ENCODE results near the gene RELN. TPM values are rescaled to one million over a fixed set of nuclear protein-coding genes. Genes with fewer than 3 reads are reported as not detected.
A peak's percentile ranks its signal among the peaks of the same experiment; 100 is the strongest.

Gene RELN
- total RNA-seq, 1 experiment from 2014 or later, result 0.24 TPM

DNA sequence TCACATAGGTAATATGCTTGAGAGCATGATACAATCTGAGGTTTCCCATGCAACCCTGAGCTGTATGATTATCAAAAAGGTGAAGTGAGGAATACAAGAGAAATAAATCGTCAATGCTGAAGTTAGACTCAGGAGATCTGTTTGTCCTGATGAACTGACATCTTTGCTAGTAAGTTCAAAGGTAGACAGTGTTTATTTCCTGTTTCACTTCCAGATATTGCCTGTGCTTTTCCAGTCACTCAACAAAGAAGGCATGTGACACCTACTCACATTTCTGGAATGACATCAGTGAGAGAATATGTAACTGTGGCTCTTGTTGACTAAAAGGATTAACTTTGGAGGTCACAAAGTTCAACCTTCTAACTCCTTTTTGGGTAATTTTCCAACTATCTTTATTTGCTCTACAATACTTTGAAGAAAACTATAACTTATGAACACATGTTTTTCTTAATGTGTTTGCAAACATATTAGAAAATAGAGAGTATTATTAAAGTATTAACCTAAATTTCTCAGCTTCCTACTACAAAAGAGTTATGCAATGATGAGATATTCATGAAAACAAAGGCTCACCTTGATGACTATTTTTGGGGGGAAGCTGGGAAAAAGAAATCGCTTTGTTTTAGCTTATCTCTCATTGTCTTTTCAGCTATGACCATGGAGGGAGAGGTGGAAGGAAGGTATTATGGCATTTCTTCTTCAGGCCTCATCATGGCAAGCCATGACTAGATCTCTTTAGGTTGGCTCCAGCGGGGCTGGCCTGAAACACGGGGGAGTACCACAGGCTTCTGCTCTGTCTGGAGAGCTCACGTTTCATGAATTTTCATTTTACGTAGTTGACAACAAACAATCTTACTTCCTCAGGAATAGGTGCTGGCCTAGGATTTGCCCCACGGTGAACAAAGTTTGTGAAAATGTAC is 328.7 kb downstream of the RELN start:
- Histone ChIP-seq H3K4me3 (ENCODE audit: insufficient read depth, low read depth, low read length) (no peak overlapping the region), H3K27me3 (ENCODE audit: control insufficient read depth, insufficient read depth, low read length) (no peaks in the 10 kb centered on the region), H3K36me3 (replicated peaks; ENCODE audit: control insufficient read depth, insufficient read depth, low read length) (no peaks in the 10 kb centered on the region)
- DNase-seq, result no peak

DNA sequence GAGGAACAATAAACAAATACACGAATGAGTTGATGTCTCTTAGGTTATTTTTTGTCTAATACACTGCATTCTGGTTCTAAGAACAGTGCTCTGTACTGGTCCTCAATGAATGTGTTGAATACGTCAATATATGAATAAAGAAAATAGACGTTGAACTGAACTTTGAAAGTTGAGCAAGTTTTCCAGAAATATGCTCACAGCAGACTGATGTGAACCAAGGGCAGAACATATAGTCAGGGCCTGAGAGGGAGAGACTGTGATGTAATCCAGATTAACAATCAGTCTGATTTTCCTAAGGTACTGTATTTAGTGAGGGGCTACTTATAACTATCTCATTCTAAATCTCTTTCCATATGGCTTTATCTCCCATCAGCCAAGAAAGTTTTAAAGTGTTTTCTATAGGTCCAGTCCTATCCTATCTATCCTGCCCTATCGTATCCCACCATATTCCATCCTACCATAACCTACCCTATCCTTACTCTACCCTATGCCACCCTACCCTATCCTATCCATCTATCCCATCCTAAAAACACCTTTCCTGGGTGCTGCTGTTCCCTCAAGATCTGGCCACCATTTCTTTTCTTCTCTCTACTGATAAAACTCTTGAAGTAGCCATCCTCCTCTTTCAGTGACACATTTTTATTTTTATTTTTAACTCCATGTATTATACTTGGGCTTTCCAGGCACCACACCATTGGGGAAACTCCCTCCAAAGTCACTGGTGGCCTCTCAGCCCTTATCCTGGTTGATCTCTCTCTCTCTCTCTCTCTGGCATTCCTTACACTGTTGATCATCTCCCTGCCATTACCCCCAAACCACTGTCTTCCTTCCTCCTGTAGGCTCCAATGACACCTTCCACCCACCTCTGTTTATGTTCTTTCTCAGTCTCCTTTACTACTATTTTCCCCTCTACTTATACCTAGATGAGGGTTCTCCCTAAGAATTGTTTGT is 331.1 kb downstream of the RELN start:
- DNase-seq, result no peak
- no peaks in the 10 kb centered on the region for H3K27me3 ChIP-seq (ENCODE audit: control insufficient read depth, insufficient read depth, low read length)
- H3K36me3 ChIP-seq (replicated peaks; ENCODE audit: control insufficient read depth, insufficient read depth, low read length), result no peaks in the 10 kb centered on the region
- no peak overlapping the region for H3K4me3 ChIP-seq (ENCODE audit: insufficient read depth, low read depth, low read length)

- Histone ChIP-seq H3K27me3 (ENCODE audit: control insufficient read depth, insufficient read depth, low read length) (no peaks in the 10 kb centered on the region), H3K36me3 (replicated peaks; ENCODE audit: control insufficient read depth, insufficient read depth, low read length) (no peaks in the 10 kb centered on the region), H3K4me3 (ENCODE audit: insufficient read depth, low read depth, low read length) (no peak overlapping the region)
- DNase-seq, result no peak
Measured at GRCh38 chr7:103657474-103657894, 332.0 kb downstream of the RELN start.

DNA sequence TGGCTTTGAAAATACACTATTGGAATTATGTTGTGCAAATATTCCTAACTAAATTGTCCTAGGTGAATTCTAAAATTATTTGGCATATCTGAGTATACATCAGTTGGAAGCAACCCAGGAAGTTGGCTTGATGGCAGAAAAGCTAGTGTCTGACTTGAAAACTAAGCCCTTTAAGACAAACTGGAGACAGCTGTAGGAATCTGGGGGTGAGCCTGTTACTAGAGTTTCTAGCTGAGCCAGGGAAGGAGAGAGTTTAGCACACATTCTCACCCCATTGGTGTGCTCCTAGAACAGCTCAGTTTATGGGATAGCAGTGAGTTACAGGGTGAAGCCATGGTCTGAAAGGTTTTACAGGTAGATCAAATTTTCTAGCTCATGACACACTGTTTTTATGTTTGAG is 333.2 kb downstream of the RELN start:
- no peaks in the 10 kb centered on the region for H3K36me3 ChIP-seq (replicated peaks; ENCODE audit: control insufficient read depth, insufficient read depth, low read length)
- no peak for DNase-seq
- H3K4me3 ChIP-seq (ENCODE audit: insufficient read depth, low read depth, low read length), result no peak overlapping the region
- H3K27me3 ChIP-seq (ENCODE audit: control insufficient read depth, insufficient read depth, low read length), result no peaks in the 10 kb centered on the region

DNA sequence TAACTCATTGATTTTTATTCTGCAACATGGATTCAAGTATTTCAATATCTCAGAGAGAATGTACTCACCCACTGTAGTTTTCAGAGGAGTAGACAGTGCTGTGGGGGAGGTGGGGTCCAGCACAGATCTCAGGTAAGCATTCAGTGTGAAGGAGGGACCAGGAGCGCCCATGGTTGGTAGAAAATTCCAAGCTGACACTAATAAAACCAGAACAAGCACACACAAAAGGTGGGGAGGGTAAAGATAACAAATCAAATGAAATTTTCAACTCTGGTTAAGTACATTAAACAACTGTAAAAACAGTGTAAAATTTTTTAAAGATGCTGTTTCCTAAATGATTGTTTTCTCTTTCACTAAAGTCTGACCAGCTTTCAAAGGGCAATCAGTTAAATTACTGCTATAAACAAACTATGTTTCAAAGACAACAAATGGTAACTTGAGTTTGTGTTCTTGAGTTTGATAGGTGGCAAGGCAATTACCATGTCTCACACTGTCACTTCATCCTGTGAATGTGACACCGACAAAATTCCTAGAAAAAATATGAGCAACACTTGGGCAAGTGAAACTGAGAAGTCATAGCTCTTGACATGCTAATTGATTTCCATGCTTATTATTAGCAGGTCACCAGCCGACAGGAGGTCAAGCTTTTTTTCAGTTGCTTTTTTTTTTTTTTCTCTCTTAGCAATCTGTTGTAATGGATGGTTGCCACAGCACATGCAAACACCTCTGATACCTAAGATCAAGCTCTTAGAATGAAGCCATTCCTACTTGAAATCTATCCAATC is 337.7 kb downstream of the RELN start:
- no peak for DNase-seq

GRCh38 chr7:103649052-103649451 is 340.4 kb downstream of the RELN start:
- no peaks in the 10 kb centered on the region for H3K36me3 ChIP-seq (replicated peaks; ENCODE audit: control insufficient read depth, insufficient read depth, low read length)
- H3K27me3 ChIP-seq (ENCODE audit: control insufficient read depth, insufficient read depth, low read length), result no peaks in the 10 kb centered on the region
- H3K4me3 ChIP-seq (ENCODE audit: insufficient read depth, low read depth, low read length), result no peak overlapping the region
- no peak for DNase-seq

More for the DNA sequence above, 337.7 kb downstream of the RELN start:
- Histone ChIP-seq H3K4me3 (ENCODE audit: insufficient read depth, low read depth, low read length) (no peak overlapping the region), H3K36me3 (replicated peaks; ENCODE audit: control insufficient read depth, insufficient read depth, low read length) (no peaks in the 10 kb centered on the region), H3K27me3 (ENCODE audit: control insufficient read depth, insufficient read depth, low read length) (no peaks in the 10 kb centered on the region)

DNA sequence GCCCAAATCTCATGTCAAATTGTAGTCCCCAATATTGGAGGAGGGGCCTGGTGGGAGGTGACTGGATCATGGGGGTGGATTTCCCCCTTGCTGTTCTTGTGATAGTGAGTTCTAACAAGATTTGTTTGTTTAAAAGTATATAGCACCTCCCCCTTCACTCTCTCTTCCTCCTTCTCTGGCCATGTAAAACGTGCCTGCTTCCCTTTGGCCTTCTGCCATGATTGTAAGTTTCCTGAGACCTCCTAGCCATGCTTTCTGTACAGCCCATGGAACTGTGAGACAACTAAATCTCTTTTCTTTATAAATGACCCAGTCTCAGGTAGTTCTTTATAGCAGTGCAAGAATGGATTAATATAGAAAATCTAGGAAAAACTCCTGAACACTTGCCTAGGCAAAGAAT is 341.3 kb downstream of the RELN start:
- H3K27me3 ChIP-seq (ENCODE audit: control insufficient read depth, insufficient read depth, low read length), result no peaks in the 10 kb centered on the region
- H3K36me3 ChIP-seq (replicated peaks; ENCODE audit: control insufficient read depth, insufficient read depth, low read length), result no peaks in the 10 kb centered on the region
- DNase-seq, result no peak
- H3K4me3 ChIP-seq (ENCODE audit: insufficient read depth, low read depth, low read length), result no peak overlapping the region

- Histone ChIP-seq H3K4me3 (ENCODE audit: insufficient read depth, low read depth, low read length) (no peak overlapping the region), H3K27me3 (ENCODE audit: control insufficient read depth, insufficient read depth, low read length) (no peaks in the 10 kb centered on the region)
Measured at GRCh38 chr7:103644319-103644718, 345.1 kb downstream of the RELN start.

GRCh38 chr7:103640031-103640779 is 349.3 kb downstream of the RELN start:
- no peak for DNase-seq
- Histone ChIP-seq H3K36me3 (replicated peaks; ENCODE audit: control insufficient read depth, insufficient read depth, low read length) (no peaks in the 10 kb centered on the region), H3K4me3 (ENCODE audit: insufficient read depth, low read depth, low read length) (no peak overlapping the region), H3K27me3 (ENCODE audit: control insufficient read depth, insufficient read depth, low read length) (no peaks in the 10 kb centered on the region)

More at GRCh38 chr7:103644319-103644718, 345.1 kb downstream of the RELN start:
- DNase-seq, result no peak
- H3K36me3 ChIP-seq (replicated peaks; ENCODE audit: control insufficient read depth, insufficient read depth, low read length), result no peaks in the 10 kb centered on the region

DNA sequence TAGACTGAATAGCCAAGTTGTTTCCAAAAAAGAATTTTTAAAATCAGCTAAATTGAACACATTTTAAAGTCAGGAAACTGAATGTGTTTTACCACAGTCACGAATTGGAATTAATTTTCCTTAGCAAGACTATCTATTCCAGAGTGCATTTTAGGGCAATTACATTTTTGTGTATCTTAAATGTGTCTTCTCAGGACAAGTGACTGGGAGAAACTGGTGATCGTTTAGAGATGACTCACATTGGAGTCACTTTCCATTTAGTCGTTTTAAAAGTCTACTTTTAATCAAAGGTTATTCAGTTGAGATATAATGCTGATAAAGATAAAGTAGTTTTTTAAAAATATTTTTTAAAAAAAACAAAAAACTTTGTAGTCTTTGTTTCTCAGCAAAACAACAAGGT is 351.7 kb downstream of the RELN start:
- Histone ChIP-seq H3K36me3 (replicated peaks; ENCODE audit: control insufficient read depth, insufficient read depth, low read length) (no peaks in the 10 kb centered on the region), H3K27me3 (ENCODE audit: control insufficient read depth, insufficient read depth, low read length) (no peaks in the 10 kb centered on the region), H3K4me3 (ENCODE audit: insufficient read depth, low read depth, low read length) (no peak overlapping the region)
- no peak for DNase-seq

- no peak for DNase-seq
- H3K4me3 ChIP-seq (ENCODE audit: insufficient read depth, low read depth, low read length), result no peak overlapping the region
- no peaks in the 10 kb centered on the region for H3K36me3 ChIP-seq (replicated peaks; ENCODE audit: control insufficient read depth, insufficient read depth, low read length)
- no peaks in the 10 kb centered on the region for H3K27me3 ChIP-seq (ENCODE audit: control insufficient read depth, insufficient read depth, low read length)
Measured at GRCh38 chr7:103637094-103637493, 352.4 kb downstream of the RELN start.

- peak; percentile 2 for DNase-seq
- no peak overlapping the region for H3K4me3 ChIP-seq (ENCODE audit: insufficient read depth, low read depth, low read length)
- no peaks in the 10 kb centered on the region for H3K36me3 ChIP-seq (replicated peaks; ENCODE audit: control insufficient read depth, insufficient read depth, low read length)
- H3K27me3 ChIP-seq (ENCODE audit: control insufficient read depth, insufficient read depth, low read length), result no peaks in the 10 kb centered on the region
Measured at GRCh38 chr7:103636153-103636552, 353.3 kb downstream of the RELN start.

DNA sequence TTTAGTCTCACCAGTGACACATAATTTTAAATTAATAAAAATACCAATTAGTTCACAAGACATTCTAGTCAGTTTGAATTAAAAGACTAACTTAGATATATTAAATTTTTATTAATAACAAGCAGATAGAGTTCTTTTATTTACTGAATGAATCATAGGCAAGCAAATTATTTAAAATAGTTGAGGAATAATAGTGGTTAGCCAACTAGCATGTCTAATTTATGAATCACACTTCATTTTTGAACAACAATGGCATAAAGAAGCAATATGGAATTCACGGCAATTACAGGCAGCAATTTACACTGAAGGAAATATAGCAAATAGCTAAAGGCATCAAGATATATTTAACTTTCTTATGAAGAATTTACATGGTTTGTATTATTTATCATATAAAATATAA is 356.5 kb downstream of the RELN start:
- Histone ChIP-seq H3K4me3 (ENCODE audit: insufficient read depth, low read depth, low read length) (no peak overlapping the region), H3K36me3 (replicated peaks; ENCODE audit: control insufficient read depth, insufficient read depth, low read length) (no peaks in the 10 kb centered on the region), H3K27me3 (ENCODE audit: control insufficient read depth, insufficient read depth, low read length) (no peaks in the 10 kb centered on the region)
- DNase-seq, result no peak
